H9 (cell line): ENCODE measurements around the gene MARS1. TPM values are rescaled to one million over a fixed set of nuclear protein-coding genes. Genes with fewer than 3 reads are reported as not detected.
A peak's percentile ranks its signal among the peaks of the same experiment; 100 is the strongest.

Source experiments
- DNase-seq: peaks from one replicate; pipeline ENCODE4 v3.0.0-alpha.2; 2017
- H2AFZ ChIP-seq: one replicate; pipeline ENCODE4 v1.6.1; 2013; ENCODE audit warnings: mild to moderate bottlenecking, low read length, control low read depth, moderate library complexity
- H2AK5ac ChIP-seq: 2 replicates; pipeline ENCODE4 v1.6.1; 2013; ENCODE audit warnings: low read length, control low read depth, mixed read lengths; ENCODE audit not compliant: insufficient read length
- H2BK120ac ChIP-seq: one replicate; pipeline ENCODE4 v1.6.1; 2013; ENCODE audit warnings: low read depth, mild to moderate bottlenecking, low read length, control low read depth, inconsistent platforms; ENCODE audit not compliant: poor library complexity, severe bottlenecking
- H2BK12ac ChIP-seq: 2 replicates; pipeline ENCODE4 v1.6.1; 2013; ENCODE audit warnings: low read length, control low read depth, mixed read lengths, low read depth; ENCODE audit not compliant: insufficient read length
- H2BK15ac ChIP-seq: 2 replicates; pipeline ENCODE4 v1.6.1; 2013; ENCODE audit warnings: low read depth, low read length, control low read depth
- H2BK20ac ChIP-seq: one replicate; pipeline ENCODE4 v1.6.1; 2013; ENCODE audit warnings: low read depth, mild to moderate bottlenecking, low read length, control low read depth, inconsistent platforms; ENCODE audit not compliant: poor library complexity, severe bottlenecking
- H2BK5ac ChIP-seq: 2 replicates; pipeline ENCODE4 v1.6.1; 2013; ENCODE audit warnings: low read length, control low read depth, mixed read lengths; ENCODE audit not compliant: insufficient read length
- H3K14ac ChIP-seq: 2 replicates; pipeline ENCODE4 v1.6.1; 2013; ENCODE audit warnings: low read length, control low read depth; ENCODE audit not compliant: insufficient read depth
- H3K18ac ChIP-seq: 2 replicates; pipeline ENCODE4 v1.6.1; 2013; ENCODE audit warnings: low read depth, mild to moderate bottlenecking, mixed read lengths, low read length, control low read depth; ENCODE audit not compliant: insufficient read length
- H3K23ac ChIP-seq: 2 replicates; pipeline ENCODE4 v1.6.1; 2013; ENCODE audit warnings: low read length, control low read depth, mixed read lengths, low read depth; ENCODE audit not compliant: insufficient read length
- H3K23me2 ChIP-seq: 2 replicates; pipeline ENCODE4 v1.6.1; 2013; ENCODE audit warnings: low read depth, mild to moderate bottlenecking, mixed read lengths, low read length, control low read depth; ENCODE audit not compliant: insufficient read length, poor library complexity, severe bottlenecking
- H3K27ac ChIP-seq: 2 replicates; pipeline ENCODE4 v1.5.1; 2013; ENCODE audit warnings: low read length, control low read depth, mixed read lengths, low read depth; ENCODE audit not compliant: insufficient read length
- H3K27me3 ChIP-seq: 2 replicates; pipeline ENCODE4 v1.6.1; 2013; ENCODE audit warnings: low read length, control low read depth, inconsistent platforms; ENCODE audit not compliant: insufficient read depth
- H3K4ac ChIP-seq: 2 replicates; pipeline ENCODE4 v1.6.1; 2013; ENCODE audit warnings: low read depth, mild to moderate bottlenecking, control low read depth, inconsistent platforms, low read length, moderate library complexity
- H3K4me1 ChIP-seq: 2 replicates; pipeline ENCODE4 v1.6.1; 2013; ENCODE audit warnings: low read length, control low read depth, inconsistent platforms; ENCODE audit not compliant: insufficient read depth
- H3K4me2 ChIP-seq: 2 replicates; pipeline ENCODE4 v1.6.1; 2013; ENCODE audit warnings: low read length, control low read depth, mixed read lengths; ENCODE audit not compliant: insufficient read length, insufficient read depth
- H3K56ac ChIP-seq: 2 replicates; pipeline ENCODE4 v1.6.1; 2013; ENCODE audit warnings: low read depth, mild to moderate bottlenecking, mixed read lengths, low read length, control low read depth; ENCODE audit not compliant: insufficient read length
- H3K79me1 ChIP-seq: 2 replicates; pipeline ENCODE4 v1.6.1; 2013; ENCODE audit warnings: low read depth, mild to moderate bottlenecking, moderate library complexity, low read length, control low read depth, inconsistent platforms; ENCODE audit not compliant: insufficient read depth, poor library complexity, severe bottlenecking
- H3K79me2 ChIP-seq: 2 replicates; pipeline ENCODE4 v1.6.1; 2013; ENCODE audit warnings: low read length, control low read depth, inconsistent platforms; ENCODE audit not compliant: insufficient read depth
- H3K9ac ChIP-seq: 2 replicates; pipeline ENCODE4 v1.6.1; 2013; ENCODE audit warnings: low read length, control low read depth, mixed read lengths; ENCODE audit not compliant: insufficient read length; ENCODE audit errors: extremely low read depth
- H3K9me3 ChIP-seq: one replicate; pipeline ENCODE4 v1.6.1; 2013; ENCODE audit warnings: low read depth, low read length, inconsistent platforms; ENCODE audit not compliant: control insufficient read depth
- H3T11ph ChIP-seq: one replicate; pipeline ENCODE4 v1.6.1; 2013; ENCODE audit warnings: mild to moderate bottlenecking, low read length, control low read depth, inconsistent platforms
- H4K20me1 ChIP-seq: one replicate; pipeline ENCODE4 v1.6.1; 2013; ENCODE audit not compliant: control insufficient read depth, insufficient read length, insufficient read depth
- H4K5ac ChIP-seq: 2 replicates; pipeline ENCODE4 v1.6.1; 2013; ENCODE audit warnings: low read depth, mild to moderate bottlenecking, mixed read lengths, low read length, control low read depth; ENCODE audit not compliant: insufficient read length
- H4K8ac ChIP-seq: replicated peaks from 2 replicates; pipeline ENCODE4 v1.6.1; 2013; ENCODE audit warnings: low read length, control low read depth, mixed read lengths, low read depth; ENCODE audit not compliant: insufficient read length
- H4K91ac ChIP-seq: 2 replicates; pipeline ENCODE4 v1.6.1; 2013; ENCODE audit warnings: low read depth, mild to moderate bottlenecking, moderate library complexity, mixed read lengths, low read length, control low read depth; ENCODE audit not compliant: insufficient read length
- H3K27ac Mint-ChIP-seq, 3 experiments: 2 replicates in 2 of 3; 3 replicates in 1 of 3; pipeline ENCODE4 v1.8.0; 2020 to 2021; ENCODE audit warnings: mixed read lengths in 3 of 3, mild to moderate bottlenecking in 1 of 3, moderate library complexity in 1 of 3
- H3K27me3 Mint-ChIP-seq: 2 replicates; pipeline ENCODE4 v1.8.0; 2021; ENCODE audit warnings: low read depth, mild to moderate bottlenecking, moderate library complexity, mixed read lengths
- H3K36me3 Mint-ChIP-seq, 3 experiments: 2 replicates in 2 of 3; 3 replicates in 1 of 3; pipeline ENCODE4 v1.8.0; 2020 to 2021; ENCODE audit warnings: low read depth in 3 of 3, mixed read lengths in 3 of 3; ENCODE audit not compliant: insufficient read depth in 1 of 3
- H3K4me1 Mint-ChIP-seq, 2 experiments: 2 replicates each; pipeline ENCODE4 v1.8.0; 2020; ENCODE audit warnings: mixed read lengths in 2 of 2
- H3K4me3 Mint-ChIP-seq, 2 experiments: 2 replicates in 1 of 2; 3 replicates in 1 of 2; pipeline ENCODE4 v1.8.0; 2020 to 2021; ENCODE audit warnings: mild to moderate bottlenecking in 2 of 2, mixed read lengths in 2 of 2, moderate library complexity in 1 of 2
- H3K9me3 Mint-ChIP-seq, 2 experiments: 2 replicates in 1 of 2; 3 replicates in 1 of 2; pipeline ENCODE4 v1.8.0; 2020; ENCODE audit warnings: mild to moderate bottlenecking in 2 of 2, mixed read lengths in 2 of 2, moderate library complexity in 1 of 2
- WGBS: extraction: QIAGEN DNeasy Blood & Tissue Kit; methylation state at CpG from one replicate; pipeline ENCODE4 v1.1.7; 2013; ENCODE audit warnings: missing lambda C conversion rate, low lambda C conversion rate, mixed read lengths; ENCODE audit not compliant: insufficient read length; ENCODE audit errors: extremely low coverage; 5-methylcytosine and 5-hydroxymethylcytosine counted together
- total RNA-seq: library from RNA; stranded (reverse); gene quantifications from 2 replicates; pipeline ENCODE4 v1.2.1, GENCODE V29; 2021
- TF ChIP-seq, protein P1 (sequence below): fragments of 200-600 bp; sonication (generic); conservative IDR thresholded peaks from 3 replicates; pipeline ENCODE4 v1.8.0; 2021; ENCODE audit warnings: antibody characterized with exemption, mild to moderate bottlenecking

The MARS1 gene
- total RNA-seq, 1 experiment from 2014 or later, result 368 TPM

DNA sequence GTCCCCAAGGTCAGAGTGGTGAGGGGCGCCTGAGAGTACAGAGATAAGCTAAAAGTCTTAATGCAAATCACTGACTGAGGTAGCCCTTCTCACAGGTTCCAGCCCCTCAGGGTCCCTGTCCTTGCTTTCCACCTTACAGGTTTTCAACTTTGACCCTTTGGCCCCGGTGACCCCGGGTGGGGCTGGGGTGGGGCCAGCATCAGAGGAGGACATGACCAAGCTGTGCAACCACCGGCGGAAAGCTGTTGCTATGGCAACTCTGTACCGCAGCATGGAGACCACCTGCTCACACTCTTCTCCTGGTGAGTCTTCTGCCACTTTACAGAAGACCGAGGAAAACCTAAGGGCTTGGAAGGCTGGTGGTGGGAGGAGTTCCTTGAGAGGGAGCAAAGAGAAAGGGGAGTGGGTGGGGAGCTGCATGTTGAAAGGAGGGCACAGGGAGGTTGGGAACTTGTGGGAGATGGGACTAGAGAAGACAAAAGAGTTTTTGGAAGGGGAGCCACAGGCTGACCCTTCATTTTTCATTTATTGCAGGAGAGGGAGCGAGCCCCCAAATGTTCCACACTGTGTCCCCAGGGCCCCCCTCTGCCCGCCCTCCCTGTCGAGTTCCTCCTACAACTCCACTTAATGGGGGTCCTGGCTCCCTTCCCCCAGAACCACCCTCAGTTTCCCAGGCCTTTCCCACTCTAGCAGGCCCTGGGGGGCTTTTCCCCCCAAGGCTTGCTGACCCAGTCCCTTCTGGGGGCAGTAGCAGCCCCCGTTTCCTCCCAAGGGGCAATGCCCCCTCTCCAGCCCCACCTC lies 37.1 kb downstream of the MARS1 start:
- Histone ChIP-seq H2BK120ac (no peak overlapping the region), H3K18ac (no peak overlapping the region), H3K79me2 (no peaks in the 10 kb centered on the region), H4K8ac (no peak overlapping the region), H3K9me3 (no peaks in the 10 kb centered on the region), H2AK5ac (no peak overlapping the region), H2BK5ac (no peak overlapping the region), H4K20me1 (no peaks in the 10 kb centered on the region), H3K4ac (no peak overlapping the region), H3K9ac (no peak overlapping the region), H3K56ac (no peak overlapping the region), H2BK15ac (no peak overlapping the region), H3K14ac (no peak overlapping the region), H3K23me2 (peaks cover 14% of the 10 kb centered on the region), H3K4me2 (no peak overlapping the region), H3K4me1 (peaks cover 3% of the 10 kb centered on the region; the same call in 1 of the 2 replicates), H4K5ac (no peak overlapping the region), H2BK20ac (no peak overlapping the region), H4K91ac (no peak overlapping the region), H3K23ac (no peak overlapping the region), H3K27ac (no peak overlapping the region), H3K79me1 (no peaks in the 10 kb centered on the region), H2BK12ac (no peak overlapping the region), H3K27me3 (no peaks in the 10 kb centered on the region), H2AFZ (no peak overlapping the region), H3T11ph (no peak overlapping the region)
- no peak for DNase-seq
- TF ChIP-seq, protein P1, sequence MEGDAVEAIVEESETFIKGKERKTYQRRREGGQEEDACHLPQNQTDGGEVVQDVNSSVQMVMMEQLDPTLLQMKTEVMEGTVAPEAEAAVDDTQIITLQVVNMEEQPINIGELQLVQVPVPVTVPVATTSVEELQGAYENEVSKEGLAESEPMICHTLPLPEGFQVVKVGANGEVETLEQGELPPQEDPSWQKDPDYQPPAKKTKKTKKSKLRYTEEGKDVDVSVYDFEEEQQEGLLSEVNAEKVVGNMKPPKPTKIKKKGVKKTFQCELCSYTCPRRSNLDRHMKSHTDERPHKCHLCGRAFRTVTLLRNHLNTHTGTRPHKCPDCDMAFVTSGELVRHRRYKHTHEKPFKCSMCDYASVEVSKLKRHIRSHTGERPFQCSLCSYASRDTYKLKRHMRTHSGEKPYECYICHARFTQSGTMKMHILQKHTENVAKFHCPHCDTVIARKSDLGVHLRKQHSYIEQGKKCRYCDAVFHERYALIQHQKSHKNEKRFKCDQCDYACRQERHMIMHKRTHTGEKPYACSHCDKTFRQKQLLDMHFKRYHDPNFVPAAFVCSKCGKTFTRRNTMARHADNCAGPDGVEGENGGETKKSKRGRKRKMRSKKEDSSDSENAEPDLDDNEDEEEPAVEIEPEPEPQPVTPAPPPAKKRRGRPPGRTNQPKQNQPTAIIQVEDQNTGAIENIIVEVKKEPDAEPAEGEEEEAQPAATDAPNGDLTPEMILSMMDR, result no peak
- H3K4me3 Mint-ChIP-seq, result peak overlapping the region; percentile 12 to 96; a peak in 2 of 5 replicates
- H3K27ac Mint-ChIP-seq, result no peak overlapping the region
- WGBS, result no CpG with 5 or more reads among the region's 11 CpGs
- H3K27me3 Mint-ChIP-seq, result no peaks in the 10 kb centered on the region; the same call in 1 of the 2 replicates
- H3K4me1 Mint-ChIP-seq, result peaks cover 25 to 45% of the 10 kb centered on the region in 2 experiments
- peaks cover 14 to 44% (median 40%) of the 10 kb centered on the region in 3 experiments; a peak in 6 of 7 replicates for H3K36me3 Mint-ChIP-seq
- no peaks in the 10 kb centered on the region for H3K9me3 Mint-ChIP-seq
